Thyroid gland (tissue), 4 donors: Measurements from ENCODE around the gene CLTC. TPM values are rescaled to one million over a fixed set of nuclear protein-coding genes. Genes with fewer than 3 reads are reported as not detected.

Experiments used
- DNase-seq, 2 donors: peaks; one replicate each; pipeline ENCODE4 v3.0.0-alpha.2; 2019
- H3K27ac ChIP-seq, 3 donors: fragments of 200-600 bp; sonication (generic); 1 replicate in 2 of 3; 2 replicates in 1 of 3; pipeline ENCODE4 v1.5.1; 2016 to 2019; ENCODE audit warnings: mild to moderate bottlenecking in 1 of 3, moderate library complexity in 1 of 3
- H3K27me3 ChIP-seq: fragments of 200-600 bp; sonication (generic); one replicate; pipeline ENCODE4 v1.5.1; 2019
- H3K36me3 ChIP-seq, 2 donors: fragments of 200-600 bp; sonication (generic); one replicate each; pipeline ENCODE4 v1.5.1; 2016 to 2019
- H3K4me1 ChIP-seq, 2 donors: fragments of 200-600 bp; sonication (generic); one replicate each; pipeline ENCODE4 v1.5.1; 2017 to 2019
- H3K4me3 ChIP-seq, 3 donors: fragments of 200-600 bp; sonication (generic); replicated peaks in 1 of 3; 1 replicate in 2 of 3; 2 replicates in 1 of 3; pipeline ENCODE4 v1.5.1; 2016; ENCODE audit warnings: mild to moderate bottlenecking in 1 of 3
- H3K9me3 ChIP-seq: fragments of 200-600 bp; sonication (generic); one replicate; pipeline ENCODE4 v1.5.1; 2017
- CTCF ChIP-seq, 6 experiments: fragments of 200-600 bp in 3 of 6; fragments of 450-650 bp in 3 of 6; sonication (generic) in 3 of 6; IDR thresholded peaks; one replicate each; pipeline ENCODE4 v1.5.1; 2016 to 2019; ENCODE audit warnings: antibody characterized with exemption in 6 of 6, mild to moderate bottlenecking in 2 of 6, inconsistent platforms in 1 of 6, moderate library complexity in 1 of 6
- POLR2A ChIP-seq, 2 donors: fragments of 450-650 bp; IDR thresholded peaks; one replicate each; pipeline ENCODE4 v1.6.1; 2017; ENCODE audit warnings: antibody characterized with exemption in 2 of 2, mild to moderate bottlenecking in 2 of 2, moderate library complexity in 1 of 2
- WGBS, 2 donors: methylation state at CpG; one replicate each; pipeline ENCODE4 v1.1.5; 2017; 5-methylcytosine and 5-hydroxymethylcytosine counted together
- intact Hi-C: fragments of 100-400 bp; cut with DNase I; formaldehyde crosslinking; loops from one replicate; pipeline ENCODE4 v1.15.1; 2023
- total RNA-seq, 4 donors: library from RNA; depleted of rRNA; stranded (reverse); fragments of >200 nt; gene quantifications; one replicate each; pipeline ENCODE4 v1.2.3, GENCODE V29; 2016

The CLTC gene
- total RNA-seq, 4 donors from 2014 or later: 250 to 474 (median 364) TPM

- H3K36me3 ChIP-seq: peaks cover 18 to 20% of the 10 kb centered on the region in 2 donors
- WGBS, 2 donors: 75% methylated on average over 3 of the region's 3 CpGs
Measured at GRCh38 chr17:59607061-59607460, 12.6 kb upstream of the CLTC start.

DNA sequence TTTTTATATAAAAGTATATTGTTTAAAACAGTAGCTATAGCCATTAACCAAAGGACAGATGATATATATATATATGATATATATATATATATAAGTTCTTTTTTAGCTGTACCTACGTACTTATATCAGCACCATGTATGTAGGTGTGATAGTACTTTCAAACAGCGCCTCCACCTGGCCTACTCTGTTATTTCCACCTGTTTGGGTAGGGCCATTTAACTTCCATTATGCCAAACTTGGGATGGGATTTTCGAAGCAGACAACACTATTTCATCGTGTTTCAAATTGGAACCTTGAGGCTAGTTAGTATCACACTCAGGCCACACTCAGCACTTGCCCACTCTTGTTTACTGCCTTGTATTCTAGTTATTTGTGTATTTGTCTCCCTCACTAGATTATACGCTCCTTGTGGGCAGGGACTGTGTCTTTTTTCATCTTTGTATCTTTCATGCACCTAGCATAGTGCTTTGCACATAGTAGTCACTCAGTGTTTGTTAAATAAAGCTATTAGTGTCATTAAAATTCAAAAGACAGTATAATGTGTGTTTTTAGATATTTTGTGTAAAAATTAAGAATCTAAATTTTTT lies 11.8 kb upstream of the CLTC start:
- peak in 1 of 2 donors; percentile 9 for DNase-seq
- WGBS, 2 donors: 90 to 91% methylated on average over 5 of the region's 5 CpGs
- TF ChIP-seq CTCF (IDR thresholded peaks at IDR 0.05): peak in 1 of 6 experiments; percentile 25
- TF ChIP-seq POLR2A (IDR thresholded peaks at IDR 0.05): no peak
- intact Hi-C loops: no loop called here
- Histone ChIP-seq H3K36me3 (peaks cover 18 to 20% of the 10 kb centered on the region in 2 donors), H3K27me3 (no peaks in the 10 kb centered on the region), H3K4me3 (no peak overlapping the region), H3K9me3 (no peaks in the 10 kb centered on the region), H3K4me1 (no peaks in the 10 kb centered on the region), H3K27ac (no peak overlapping the region)

More at GRCh38 chr17:59607061-59607460, 12.6 kb upstream of the CLTC start:
- H3K9me3 ChIP-seq: no peaks in the 10 kb centered on the region
- intact Hi-C loops: no loop called here
- no peak for TF ChIP-seq POLR2A (IDR thresholded peaks at IDR 0.05)
- no peak for TF ChIP-seq CTCF (IDR thresholded peaks at IDR 0.05)
- H3K27me3 ChIP-seq: no peaks in the 10 kb centered on the region
- no peak for DNase-seq
- no peak overlapping the region for H3K4me3 ChIP-seq
- H3K4me1 ChIP-seq: no peaks in the 10 kb centered on the region
- no peak overlapping the region for H3K27ac ChIP-seq

GRCh38 chr17:59611503-59611902 lies 8.2 kb upstream of the CLTC start:
- Histone ChIP-seq H3K4me1 (no peaks in the 10 kb centered on the region), H3K36me3 (peaks cover 6 to 11% of the 10 kb centered on the region in 2 donors), H3K27ac (no peak overlapping the region), H3K9me3 (no peaks in the 10 kb centered on the region), H3K27me3 (no peaks in the 10 kb centered on the region), H3K4me3 (no peak overlapping the region)
- TF ChIP-seq POLR2A (IDR thresholded peaks at IDR 0.05) (no peak), CTCF (IDR thresholded peaks at IDR 0.05) (no peak)
- DNase-seq: no peak
- intact Hi-C loops: loop anchor here (10.0 kb wide), 1 partner anchor 53 kb away; no protein-coding TSS in a partner anchor

- DNase-seq: no peak
- Histone ChIP-seq H3K27me3 (no peaks in the 10 kb centered on the region), H3K4me3 (no peak overlapping the region), H3K27ac (no peak overlapping the region), H3K36me3 (no peaks in the 10 kb centered on the region), H3K4me1 (peaks cover 11 to 15% of the 10 kb centered on the region in 2 donors), H3K9me3 (no peaks in the 10 kb centered on the region)
- 95 to 98% methylated on average over 7 of the region's 7 CpGs for WGBS, 2 donors
- intact Hi-C loops: loop anchor here (10.0 kb wide), 1 partner anchor 48 kb away; no protein-coding TSS in a partner anchor
- TF ChIP-seq POLR2A (IDR thresholded peaks at IDR 0.05): no peak
- no peak for TF ChIP-seq CTCF (IDR thresholded peaks at IDR 0.05)
Measured at GRCh38 chr17:59616253-59616920, 3.3 kb upstream of the CLTC start.

- whole genome bisulfite sequencing, 2 donors: 87 to 95% methylated on average over 1 of the region's 1 CpG
- peak overlapping the region in 1 of 3 donors; percentile 99 for H3K27ac ChIP-seq
Measured at GRCh38 chr17:59617156-59617732, 2.5 kb upstream of the CLTC start.

More at GRCh38 chr17:59617156-59617732, 2.5 kb upstream of the CLTC start:
- no peaks in the 10 kb centered on the region for H3K27me3 ChIP-seq
- H3K4me1 ChIP-seq: peaks cover 19 to 21% of the 10 kb centered on the region in 2 donors
- no peak for TF ChIP-seq CTCF (IDR thresholded peaks at IDR 0.05)
- TF ChIP-seq POLR2A (IDR thresholded peaks at IDR 0.05): no peak
- no peak overlapping the region for H3K4me3 ChIP-seq
- no peaks in the 10 kb centered on the region for H3K36me3 ChIP-seq
- H3K9me3 ChIP-seq: no peaks in the 10 kb centered on the region
- no peak for DNase-seq
- intact Hi-C loops: loop anchor here (10.0 kb wide), 1 partner anchor 48 kb away; no protein-coding TSS in a partner anchor
